ENCODE data around the gene PRKCE. TPM values are rescaled to one million over a fixed set of nuclear protein-coding genes. Genes with fewer than 3 reads are reported as not detected.

The PRKCE gene
- total and polyA plus RNA-seq, 4 donors, result 2.5 to 38.6 (median 5.8) TPM

DNA sequence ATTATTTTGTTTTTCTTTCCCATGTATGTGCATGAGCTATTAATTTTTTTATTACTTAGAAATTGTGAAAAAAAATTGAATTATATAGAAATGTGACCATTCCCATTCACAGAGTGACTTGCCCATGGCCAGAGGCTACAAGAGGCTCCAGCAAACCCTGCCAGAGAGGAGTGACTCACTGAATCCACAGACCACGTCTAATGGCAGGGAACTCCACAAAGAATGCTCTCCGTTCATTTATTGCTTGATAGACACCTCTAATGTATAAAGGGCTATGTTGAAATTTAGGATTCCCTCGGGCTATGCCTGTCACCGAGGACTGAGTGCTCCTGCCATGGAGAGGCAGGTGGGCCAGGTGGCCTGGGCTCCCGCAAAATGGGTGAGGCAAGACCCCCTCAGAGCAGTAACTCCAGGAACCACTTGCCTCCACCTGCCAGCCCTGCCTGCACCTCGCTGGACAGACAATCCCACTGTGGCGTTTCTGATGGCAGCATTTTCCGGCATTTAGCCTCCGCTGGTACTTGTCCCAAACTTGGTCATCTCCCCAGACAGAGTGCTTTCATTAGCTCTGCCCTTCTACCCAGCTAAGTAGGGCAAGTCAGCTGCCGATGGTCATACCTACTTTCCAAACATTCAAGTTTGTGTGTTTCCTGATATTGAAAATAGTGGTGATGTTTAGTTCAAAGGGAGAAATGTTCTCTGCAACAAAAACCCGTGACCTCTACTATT is 200.3 kb downstream of the PRKCE start:
- no peak for DNase-seq (ENCODE audit: low spot score)
- no peaks in the 10 kb centered on the region for H3K9me3 ChIP-seq (ENCODE audit: control insufficient read depth in 4 of 4, low read length in 3 of 4)
- TF ChIP-seq HNF4G (IDR thresholded peaks at IDR 0.05) (no peak), TAF1 (conservative IDR thresholded peaks at IDR 0.05) (no peak), YY1 (IDR thresholded peaks at IDR 0.05) (no peak), ZBTB33 (IDR thresholded peaks at IDR 0.05) (no peak), RAD21 (IDR thresholded peaks at IDR 0.05) (no peak)
- TF ChIP-seq, protein P1, sequence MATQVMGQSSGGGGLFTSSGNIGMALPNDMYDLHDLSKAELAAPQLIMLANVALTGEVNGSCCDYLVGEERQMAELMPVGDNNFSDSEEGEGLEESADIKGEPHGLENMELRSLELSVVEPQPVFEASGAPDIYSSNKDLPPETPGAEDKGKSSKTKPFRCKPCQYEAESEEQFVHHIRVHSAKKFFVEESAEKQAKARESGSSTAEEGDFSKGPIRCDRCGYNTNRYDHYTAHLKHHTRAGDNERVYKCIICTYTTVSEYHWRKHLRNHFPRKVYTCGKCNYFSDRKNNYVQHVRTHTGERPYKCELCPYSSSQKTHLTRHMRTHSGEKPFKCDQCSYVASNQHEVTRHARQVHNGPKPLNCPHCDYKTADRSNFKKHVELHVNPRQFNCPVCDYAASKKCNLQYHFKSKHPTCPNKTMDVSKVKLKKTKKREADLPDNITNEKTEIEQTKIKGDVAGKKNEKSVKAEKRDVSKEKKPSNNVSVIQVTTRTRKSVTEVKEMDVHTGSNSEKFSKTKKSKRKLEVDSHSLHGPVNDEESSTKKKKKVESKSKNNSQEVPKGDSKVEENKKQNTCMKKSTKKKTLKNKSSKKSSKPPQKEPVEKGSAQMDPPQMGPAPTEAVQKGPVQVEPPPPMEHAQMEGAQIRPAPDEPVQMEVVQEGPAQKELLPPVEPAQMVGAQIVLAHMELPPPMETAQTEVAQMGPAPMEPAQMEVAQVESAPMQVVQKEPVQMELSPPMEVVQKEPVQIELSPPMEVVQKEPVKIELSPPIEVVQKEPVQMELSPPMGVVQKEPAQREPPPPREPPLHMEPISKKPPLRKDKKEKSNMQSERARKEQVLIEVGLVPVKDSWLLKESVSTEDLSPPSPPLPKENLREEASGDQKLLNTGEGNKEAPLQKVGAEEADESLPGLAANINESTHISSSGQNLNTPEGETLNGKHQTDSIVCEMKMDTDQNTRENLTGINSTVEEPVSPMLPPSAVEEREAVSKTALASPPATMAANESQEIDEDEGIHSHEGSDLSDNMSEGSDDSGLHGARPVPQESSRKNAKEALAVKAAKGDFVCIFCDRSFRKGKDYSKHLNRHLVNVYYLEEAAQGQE (IDR thresholded peaks at IDR 0.05), result no peak
- TF ChIP-seq, protein P2, sequence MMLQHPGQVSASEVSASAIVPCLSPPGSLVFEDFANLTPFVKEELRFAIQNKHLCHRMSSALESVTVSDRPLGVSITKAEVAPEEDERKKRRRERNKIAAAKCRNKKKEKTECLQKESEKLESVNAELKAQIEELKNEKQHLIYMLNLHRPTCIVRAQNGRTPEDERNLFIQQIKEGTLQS (IDR thresholded peaks at IDR 0.05), result no peak
- TF ChIP-seq, protein P3, sequence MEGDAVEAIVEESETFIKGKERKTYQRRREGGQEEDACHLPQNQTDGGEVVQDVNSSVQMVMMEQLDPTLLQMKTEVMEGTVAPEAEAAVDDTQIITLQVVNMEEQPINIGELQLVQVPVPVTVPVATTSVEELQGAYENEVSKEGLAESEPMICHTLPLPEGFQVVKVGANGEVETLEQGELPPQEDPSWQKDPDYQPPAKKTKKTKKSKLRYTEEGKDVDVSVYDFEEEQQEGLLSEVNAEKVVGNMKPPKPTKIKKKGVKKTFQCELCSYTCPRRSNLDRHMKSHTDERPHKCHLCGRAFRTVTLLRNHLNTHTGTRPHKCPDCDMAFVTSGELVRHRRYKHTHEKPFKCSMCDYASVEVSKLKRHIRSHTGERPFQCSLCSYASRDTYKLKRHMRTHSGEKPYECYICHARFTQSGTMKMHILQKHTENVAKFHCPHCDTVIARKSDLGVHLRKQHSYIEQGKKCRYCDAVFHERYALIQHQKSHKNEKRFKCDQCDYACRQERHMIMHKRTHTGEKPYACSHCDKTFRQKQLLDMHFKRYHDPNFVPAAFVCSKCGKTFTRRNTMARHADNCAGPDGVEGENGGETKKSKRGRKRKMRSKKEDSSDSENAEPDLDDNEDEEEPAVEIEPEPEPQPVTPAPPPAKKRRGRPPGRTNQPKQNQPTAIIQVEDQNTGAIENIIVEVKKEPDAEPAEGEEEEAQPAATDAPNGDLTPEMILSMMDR (IDR thresholded peaks at IDR 0.05; ENCODE audit: low read depth, low read length, missing input control), result no peak
- no peaks in the 10 kb centered on the region for H3K27me3 ChIP-seq (ENCODE audit: control insufficient read depth in 4 of 4, insufficient read depth in 4 of 4, low read length in 3 of 4)
- no peak overlapping the region for H3K9ac ChIP-seq (ENCODE audit: low read depth in 1 of 2, low read length in 2 of 2)
- H3K36me3 ChIP-seq (ENCODE audit: control insufficient read depth in 4 of 4, insufficient read depth in 3 of 4, low read depth in 1 of 4, low read length in 3 of 4), result peaks cover 0 to 2% (median 0%) of the 10 kb centered on the region in 4 donors
- H3K4me1 ChIP-seq (ENCODE audit: control insufficient read depth in 4 of 4, insufficient read depth in 4 of 4, low read length in 3 of 4), result no peaks in the 10 kb centered on the region
- WGBS, result 97% methylated on average over 11 of the region's 11 CpGs
- no peak overlapping the region for H3K27ac ChIP-seq (ENCODE audit: low read depth in 1 of 2, low read length in 2 of 2)
- no peak overlapping the region for H3K4me3 ChIP-seq (ENCODE audit: low read depth in 1 of 3, low read length in 3 of 3)

DNA sequence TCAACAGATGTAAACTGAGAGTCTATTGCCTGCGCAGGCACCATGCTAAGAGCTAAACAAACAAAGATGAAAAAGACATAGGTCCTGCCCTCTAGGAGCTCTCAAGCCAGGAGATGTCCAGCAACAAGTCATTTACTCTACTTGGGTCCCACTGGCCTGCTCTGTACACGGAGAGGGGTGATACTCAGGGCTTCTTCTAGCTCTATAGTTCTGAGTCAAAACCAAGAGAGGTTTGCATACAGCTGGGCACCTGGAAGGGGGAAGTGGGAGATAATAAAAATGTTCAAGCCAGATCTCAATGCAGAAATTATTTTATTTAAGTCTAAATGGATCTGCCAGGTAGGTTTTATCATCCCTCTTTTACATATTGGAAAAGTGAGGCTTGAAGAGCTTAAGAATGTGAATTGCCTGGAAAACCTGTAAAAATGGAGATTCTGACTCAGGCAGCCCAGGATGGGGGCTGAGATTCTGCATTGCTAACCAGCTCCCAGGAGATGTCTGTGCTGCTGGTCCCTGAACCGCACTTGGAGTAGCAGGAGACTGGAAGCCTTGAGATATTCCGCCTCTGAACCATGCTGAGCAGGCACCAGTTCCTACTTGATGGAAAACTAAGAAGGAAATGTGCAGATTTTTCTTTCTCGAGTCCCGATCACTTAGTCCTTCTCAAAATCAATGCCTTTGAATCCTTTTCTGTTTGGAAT is 201.1 kb downstream of the PRKCE start:
- H3K9ac ChIP-seq (ENCODE audit: low read depth in 1 of 2, low read length in 2 of 2), result no peak overlapping the region
- no peaks in the 10 kb centered on the region for H3K36me3 ChIP-seq (ENCODE audit: control insufficient read depth in 4 of 4, insufficient read depth in 3 of 4, low read depth in 1 of 4, low read length in 3 of 4)
- no peak overlapping the region for H3K27ac ChIP-seq (ENCODE audit: low read depth in 1 of 2, low read length in 2 of 2)
- H3K4me3 ChIP-seq (ENCODE audit: low read depth in 1 of 3, low read length in 3 of 3), result no peak overlapping the region
- DNase-seq (ENCODE audit: low spot score), result no peak
- no peaks in the 10 kb centered on the region for H3K27me3 ChIP-seq (ENCODE audit: control insufficient read depth in 4 of 4, insufficient read depth in 4 of 4, low read length in 3 of 4)
- 92% methylated on average over 6 of the region's 6 CpGs for WGBS
- no peaks in the 10 kb centered on the region for H3K4me1 ChIP-seq (ENCODE audit: control insufficient read depth in 4 of 4, insufficient read depth in 4 of 4, low read length in 3 of 4)
- H3K9me3 ChIP-seq (ENCODE audit: control insufficient read depth in 4 of 4, low read length in 3 of 4), result no peaks in the 10 kb centered on the region
- no peak for TF ChIP-seq TAF1 (conservative IDR thresholded peaks at IDR 0.05)
- no peak for TF ChIP-seq EGR1 (IDR thresholded peaks at IDR 0.05; ENCODE audit: low read depth in 2 of 2)
- TF ChIP-seq SP1 (IDR thresholded peaks at IDR 0.05), result no peak

All from liver (tissue), 9 donors.